GM21360 (cell line): Measurements from ENCODE around the gene PRMT2.

Experiments
- ATAC-seq: cut with Tn5 transposase; IDR thresholded peaks from one replicate; pipeline ENCODE4 v1.9.1; 2021; ENCODE audit warnings: mild to moderate bottlenecking, moderate library complexity; ENCODE audit not compliant: unreplicated experiment

Gene PRMT2

DNA sequence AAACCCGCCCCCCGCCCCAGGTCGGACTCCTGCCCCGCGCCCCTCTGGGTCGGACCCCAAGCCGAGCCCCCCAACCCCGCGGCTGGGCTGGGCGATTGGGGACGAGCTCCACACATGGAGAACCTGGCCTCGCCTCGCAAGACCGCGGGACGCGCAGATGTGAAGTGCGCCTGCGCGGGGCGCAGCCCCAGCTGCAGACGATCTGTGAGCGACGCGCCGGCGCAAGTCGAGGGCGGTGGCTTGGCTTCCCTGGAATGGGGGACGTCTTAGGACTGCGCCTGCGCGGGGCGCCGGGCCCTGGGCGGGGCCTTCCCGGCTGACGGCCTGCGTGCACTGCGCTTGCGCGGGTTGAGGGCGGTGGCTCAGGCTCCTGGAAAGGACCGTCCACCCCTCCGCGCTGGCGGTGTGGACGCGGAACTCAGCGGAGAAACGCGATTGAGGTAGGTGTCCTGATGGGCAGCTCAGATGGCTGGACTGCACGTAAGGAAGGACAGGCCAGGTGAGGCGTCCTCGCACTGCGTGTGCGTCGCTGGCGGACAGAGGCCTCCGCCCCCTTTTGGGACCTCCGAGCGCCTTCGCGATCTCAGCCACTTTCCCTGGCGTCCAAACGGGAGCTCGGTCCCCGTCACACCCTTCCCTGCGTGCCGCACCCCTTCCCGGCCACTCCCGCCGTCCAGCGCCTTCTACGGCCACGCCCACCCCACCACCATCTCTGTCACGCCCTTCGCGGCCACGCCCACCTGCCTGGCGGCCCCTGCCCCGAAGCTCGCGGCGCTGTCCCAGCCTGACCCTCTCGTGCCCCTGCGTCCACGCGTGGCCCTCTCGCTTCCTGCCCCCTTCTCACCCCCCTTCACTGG lies at the start of gene PRMT2:
TSS of gene PRMT2 (plus strand) at position 351 of the 857 bp plus-strand sequence. CDS start 1,278 bp downstream, outside the sequence.
- peak; percentile 87 for ATAC-seq

DNA sequence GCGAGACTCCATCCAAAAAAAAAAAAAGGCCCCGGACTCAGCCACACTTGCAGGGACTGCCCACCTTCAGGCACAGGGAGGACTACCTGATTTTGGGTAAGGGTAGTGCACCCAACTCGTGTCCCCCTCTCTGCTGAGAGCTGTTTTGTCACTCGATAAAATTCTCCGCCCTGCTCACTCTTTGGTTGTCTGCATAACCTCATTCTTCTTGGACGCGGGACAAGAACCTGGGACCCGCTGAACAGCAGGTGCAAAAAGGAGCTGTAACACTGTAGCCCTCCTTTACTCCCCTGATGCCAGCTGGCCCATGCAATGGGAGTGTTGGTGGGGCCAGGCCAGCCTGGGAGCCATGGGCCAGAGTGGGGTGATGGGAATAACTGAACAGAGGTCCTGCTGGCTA lies 41.2 kb upstream of the PRMT2 start:
- ATAC-seq: no peak

GRCh38 chr21:46596201-46596600 lies 39.3 kb upstream of the PRMT2 start:
- ATAC-seq: no peak

- no peak for ATAC-seq
Observed at GRCh38 chr21:46597031-46597430, 38.4 kb upstream of the PRMT2 start.

- ATAC-seq: no peak
Observed at GRCh38 chr21:46597896-46598343, 37.6 kb upstream of the PRMT2 start.

DNA sequence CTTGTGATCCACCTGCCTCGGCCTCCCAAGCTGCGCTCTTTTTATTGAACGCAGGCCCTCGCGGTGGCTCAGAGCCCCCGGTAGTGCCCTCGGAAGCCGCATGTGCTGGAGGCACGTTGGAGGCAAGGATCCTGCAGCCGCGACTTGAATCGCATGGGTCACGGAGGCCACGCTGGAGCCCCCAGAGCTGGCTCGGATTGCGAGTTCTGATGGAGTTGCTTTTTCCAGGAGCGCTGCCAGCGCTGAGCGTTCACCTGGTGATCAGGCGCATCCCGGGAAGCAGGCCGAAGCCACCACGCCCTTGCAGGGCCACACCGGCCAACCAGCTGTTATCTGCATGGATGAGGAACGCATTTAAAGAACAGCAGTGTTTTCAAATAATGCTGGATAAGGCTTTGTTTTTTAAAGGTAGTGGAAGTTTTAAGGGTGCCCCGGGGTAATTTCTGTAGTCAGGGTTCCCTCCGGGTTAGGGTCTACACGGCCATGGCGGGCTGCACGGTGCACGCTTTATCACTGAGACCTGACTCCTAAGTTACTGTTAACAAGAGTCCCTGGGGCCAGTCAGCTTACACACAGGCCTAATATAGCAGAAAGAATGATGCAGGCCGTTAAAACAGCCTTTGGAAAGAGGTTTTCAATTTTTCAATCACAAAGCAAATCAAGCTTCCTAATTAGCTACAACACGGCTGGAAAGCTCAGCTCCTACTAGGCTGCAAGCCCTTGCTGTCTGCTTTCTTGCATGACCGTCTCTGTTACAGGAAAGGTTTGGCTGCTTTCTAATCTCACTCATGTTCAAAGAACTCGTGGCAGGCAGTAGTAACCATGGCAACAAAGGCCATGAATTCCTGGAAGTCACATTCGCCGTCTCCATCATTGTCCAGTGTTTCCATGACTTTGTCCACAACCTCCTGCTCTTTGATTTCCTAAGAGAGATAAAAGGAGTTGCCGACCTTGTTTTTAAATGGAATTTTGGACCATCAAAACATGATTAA lies 36.6 kb upstream of the PRMT2 start:
- no peak for ATAC-seq

DNA sequence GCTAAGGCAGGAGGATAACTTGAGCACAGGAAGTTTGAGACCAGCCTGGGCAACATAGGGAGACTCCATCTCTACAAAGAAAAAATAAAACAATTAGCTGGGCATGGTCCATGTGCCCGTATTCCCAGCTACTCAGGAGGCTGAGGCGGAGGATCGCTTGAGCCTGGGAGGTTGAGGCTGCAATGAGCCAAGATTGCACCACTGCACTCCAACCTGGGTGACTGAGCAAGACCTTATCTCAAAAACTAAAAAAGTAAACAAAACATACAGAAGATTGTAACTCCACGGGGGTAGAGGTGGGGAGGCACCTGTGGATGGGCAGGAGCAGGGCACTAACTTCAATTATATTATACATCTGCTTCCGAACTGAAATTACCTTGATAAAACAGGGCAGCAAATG lies 35.2 kb upstream of the PRMT2 start:
- ATAC-seq: no peak

GRCh38 chr21:46600978-46601377 lies 34.5 kb upstream of the PRMT2 start:
- no peak for ATAC-seq

DNA sequence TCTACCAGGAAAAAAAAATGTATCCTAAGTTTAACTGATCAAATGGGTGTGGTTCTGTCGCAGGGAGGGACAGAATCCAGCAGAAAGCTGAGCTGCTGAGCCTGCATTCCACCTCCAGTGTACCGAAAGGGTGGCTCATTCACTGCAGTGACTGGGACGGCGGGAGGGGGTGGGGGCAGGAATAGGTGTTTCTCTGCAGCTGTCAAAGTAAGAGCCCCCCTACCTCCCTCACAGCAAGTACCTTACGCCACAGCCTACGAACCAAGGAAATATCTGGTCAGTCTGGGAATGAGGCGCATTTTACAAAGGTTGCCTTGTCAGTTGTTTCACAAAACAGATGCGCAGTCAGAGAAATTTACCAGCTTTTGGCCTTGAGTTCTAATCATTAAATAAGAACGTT lies 32.2 kb upstream of the PRMT2 start:
- ATAC-seq: no peak

DNA sequence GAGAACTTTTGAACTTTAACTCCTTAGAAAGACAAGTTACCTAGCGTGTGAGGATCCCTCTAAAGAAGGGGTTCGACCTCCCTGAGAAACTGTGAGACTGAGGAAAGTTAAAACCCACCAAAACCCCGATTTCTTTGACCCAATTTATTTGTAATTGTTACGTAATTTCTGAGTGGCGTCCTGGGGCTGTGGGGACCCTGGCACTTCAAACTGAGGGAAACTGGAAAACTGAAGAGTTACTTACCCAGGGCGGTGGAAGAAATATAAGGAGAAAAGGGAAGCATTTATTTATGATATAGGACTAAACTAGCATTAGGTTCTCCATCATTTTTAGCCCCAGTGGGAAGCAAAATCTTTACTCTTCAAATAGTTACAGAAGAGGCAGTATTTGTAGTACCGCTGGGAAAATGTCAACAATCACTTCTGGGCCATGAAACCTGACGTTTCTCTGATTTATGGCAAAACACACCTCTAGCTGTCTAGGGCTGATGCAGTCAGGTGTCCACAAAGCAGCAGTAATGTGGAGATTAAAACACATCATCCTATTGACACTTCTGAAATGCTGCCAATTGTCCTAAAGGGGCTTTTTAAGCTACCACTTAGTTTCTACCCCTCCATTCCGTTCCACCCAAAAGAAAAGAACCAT lies 31.0 kb upstream of the PRMT2 start:
- ATAC-seq: no peak

DNA sequence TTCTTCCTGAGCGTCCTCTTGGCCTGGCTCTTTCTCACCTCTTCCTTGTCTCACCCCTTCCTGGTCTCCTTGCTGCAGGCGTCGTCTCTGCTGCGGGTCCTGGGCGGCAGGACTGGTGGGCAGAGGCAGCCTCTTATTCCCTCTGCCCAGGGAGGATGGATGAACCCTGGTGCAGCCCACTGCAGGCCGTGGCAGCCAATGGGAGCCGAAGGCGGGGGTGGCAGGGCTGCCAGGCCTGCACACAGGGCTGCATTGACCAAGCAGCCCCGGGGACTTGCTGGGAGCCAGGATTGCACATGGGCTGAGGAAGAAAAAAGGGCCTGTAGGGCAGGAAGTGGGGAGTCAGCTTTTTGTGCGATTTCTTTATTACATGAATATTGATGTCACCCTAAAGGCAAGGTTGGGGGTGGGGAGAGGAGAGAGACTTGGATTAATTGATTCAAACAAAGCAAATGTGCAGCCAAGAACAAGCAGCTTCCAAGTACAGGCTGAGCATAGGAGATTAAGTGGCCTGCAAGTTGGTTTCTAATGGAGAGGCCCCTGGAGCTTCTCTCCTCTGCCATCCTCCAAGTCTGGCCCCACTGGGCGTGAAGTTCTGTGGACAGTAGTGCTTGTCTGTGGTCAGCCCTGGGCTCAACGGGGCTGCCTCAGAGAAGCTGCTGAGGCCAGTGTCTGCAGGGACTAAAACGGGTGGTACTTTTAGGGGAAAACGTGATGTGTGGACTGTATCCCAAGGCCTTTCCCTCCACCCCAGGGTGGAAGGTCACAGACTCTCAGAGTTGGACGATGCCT lies 30.3 kb upstream of the PRMT2 start, which contains the start of gene S100B:
TSS of gene S100B (minus strand) at position 108 of the 792 bp plus-strand sequence. CDS start 2,667 bp downstream, outside the sequence.
- ATAC-seq: no peak

GRCh38 chr21:46605767-46606426 lies 29.6 kb upstream of the PRMT2 start:
- no peak for ATAC-seq

DNA sequence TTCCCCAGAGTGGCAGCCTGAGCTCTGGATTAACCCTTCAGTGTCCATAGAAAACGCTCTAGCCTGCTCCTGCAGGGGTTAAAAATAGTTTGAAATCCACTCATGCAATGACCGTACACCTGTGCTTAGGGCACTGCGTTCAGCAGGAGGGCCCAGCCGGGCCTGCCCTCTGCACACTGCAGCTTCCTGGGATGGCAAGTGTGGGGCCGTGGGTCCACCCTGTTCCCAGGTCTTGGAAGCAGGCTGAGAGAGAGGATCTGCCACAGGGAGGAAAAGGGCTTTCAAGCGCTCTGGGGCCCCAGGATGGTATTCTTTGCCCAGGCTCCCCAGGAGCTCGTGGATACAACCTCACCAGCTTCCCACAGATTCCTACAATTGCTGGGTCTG lies 29.1 kb upstream of the PRMT2 start:
- ATAC-seq: no peak

- ATAC-seq: no peak
Observed at GRCh38 chr21:46607636-46608035, 27.8 kb upstream of the PRMT2 start.

GRCh38 chr21:46608672-46609111 lies 26.8 kb upstream of the PRMT2 start:
- ATAC-seq: peak; percentile 44

GRCh38 chr21:46610018-46610701 lies 25.3 kb upstream of the PRMT2 start:
- ATAC-seq: no peak

DNA sequence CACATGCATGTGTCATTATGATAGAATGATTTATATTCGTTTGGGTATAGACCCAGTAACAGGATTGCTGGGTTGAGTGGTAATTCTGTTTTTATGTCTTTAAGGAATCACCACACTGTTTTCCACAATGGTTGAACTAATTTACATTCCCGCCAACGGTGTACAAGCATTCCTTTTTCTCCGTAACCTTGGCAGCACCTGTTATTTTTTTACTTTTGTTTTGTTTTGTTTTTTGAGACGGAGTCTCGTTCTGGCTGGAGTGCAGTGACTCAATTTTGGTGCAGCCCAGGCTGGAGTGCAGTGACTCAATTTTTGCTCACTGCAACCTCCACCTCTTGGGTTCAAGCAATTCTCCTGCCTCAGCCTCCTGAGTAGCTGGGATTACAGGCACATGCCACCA lies 22.1 kb upstream of the PRMT2 start:
- ATAC-seq: no peak

GRCh38 chr21:46616050-46616449 lies 19.4 kb upstream of the PRMT2 start:
- ATAC-seq: no peak

DNA sequence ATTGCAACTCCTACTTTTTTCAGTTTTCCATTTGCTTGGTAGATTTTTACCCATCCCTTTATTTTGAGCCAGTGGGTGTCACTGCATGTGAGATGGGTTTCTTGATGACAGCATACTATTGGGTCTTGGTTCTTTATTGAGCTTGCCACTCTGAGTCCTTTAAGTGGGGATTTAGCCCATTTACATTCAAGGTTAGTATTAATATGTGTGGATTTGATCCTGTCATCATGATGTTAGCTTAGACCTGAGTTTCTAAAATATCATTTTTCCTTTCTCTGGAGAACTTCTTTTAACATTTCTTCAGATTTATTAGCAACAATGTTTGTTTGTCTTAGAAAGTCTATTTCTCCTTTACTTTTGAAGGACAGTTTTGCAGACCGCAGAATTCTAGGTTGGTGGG lies 18.8 kb upstream of the PRMT2 start:
- ATAC-seq: no peak
